GM13976 (cell line): Measurements from ENCODE around the gene CTU1.

Experiments
- DNase-seq: peaks from one replicate; pipeline ENCODE4 v3.0.0; 2012; ENCODE audit warnings: low spot score
- in situ Hi-C: fragments of 300-500 bp; cut with MboI; formaldehyde crosslinking; loops from one replicate; pipeline ENCODE4 v1.12.0; 2022; ENCODE audit warnings: low sequenced_read_pairs, mixed read lengths, inconsistent platforms; ENCODE audit not compliant: unreplicated experiment
- TF ChIP-seq, protein P1 (sequence below): IDR thresholded peaks from 2 replicates; pipeline ENCODE4 v1.5.1; 2012; ENCODE audit warnings: borderline replicate concordance, mild to moderate bottlenecking; ENCODE audit not compliant: insufficient read depth; ENCODE audit errors: extremely low read depth, missing control alignments, control extremely low read depth

CTU1 gene

DNA sequence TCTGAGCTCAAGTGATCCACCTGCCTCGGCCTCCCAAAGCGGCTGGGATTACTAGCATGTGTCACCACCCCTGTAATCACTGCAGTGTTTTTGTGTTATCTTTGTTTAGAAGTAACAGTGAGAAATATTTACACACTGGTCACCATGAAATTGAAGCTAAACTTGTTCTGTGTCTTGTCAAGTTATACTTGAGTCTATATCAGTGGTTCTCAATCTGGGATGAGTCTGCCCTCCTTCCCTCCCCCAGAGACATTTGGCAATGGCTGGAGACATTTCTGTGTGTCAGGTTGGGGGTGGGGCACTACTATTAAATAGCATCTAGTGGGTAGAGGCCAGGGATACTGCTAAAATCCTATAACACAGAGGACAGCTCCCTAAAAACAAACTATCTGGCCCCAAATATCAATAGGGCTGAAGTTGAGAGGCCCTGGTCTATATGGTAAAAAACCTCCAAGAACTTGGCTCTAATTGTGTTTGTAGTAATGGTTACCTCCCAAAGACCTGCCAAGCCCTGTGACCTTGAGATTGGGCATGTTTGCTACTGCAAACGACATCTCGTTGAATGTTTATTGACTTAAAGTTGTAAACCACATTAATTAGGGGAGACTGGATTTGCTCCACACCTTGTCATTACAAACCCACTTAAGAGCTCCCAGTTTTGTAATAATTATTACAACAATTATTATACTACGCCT, 6.9 kb downstream of the CTU1 start:
- no peak for DNase-seq
- TF ChIP-seq, protein P1, sequence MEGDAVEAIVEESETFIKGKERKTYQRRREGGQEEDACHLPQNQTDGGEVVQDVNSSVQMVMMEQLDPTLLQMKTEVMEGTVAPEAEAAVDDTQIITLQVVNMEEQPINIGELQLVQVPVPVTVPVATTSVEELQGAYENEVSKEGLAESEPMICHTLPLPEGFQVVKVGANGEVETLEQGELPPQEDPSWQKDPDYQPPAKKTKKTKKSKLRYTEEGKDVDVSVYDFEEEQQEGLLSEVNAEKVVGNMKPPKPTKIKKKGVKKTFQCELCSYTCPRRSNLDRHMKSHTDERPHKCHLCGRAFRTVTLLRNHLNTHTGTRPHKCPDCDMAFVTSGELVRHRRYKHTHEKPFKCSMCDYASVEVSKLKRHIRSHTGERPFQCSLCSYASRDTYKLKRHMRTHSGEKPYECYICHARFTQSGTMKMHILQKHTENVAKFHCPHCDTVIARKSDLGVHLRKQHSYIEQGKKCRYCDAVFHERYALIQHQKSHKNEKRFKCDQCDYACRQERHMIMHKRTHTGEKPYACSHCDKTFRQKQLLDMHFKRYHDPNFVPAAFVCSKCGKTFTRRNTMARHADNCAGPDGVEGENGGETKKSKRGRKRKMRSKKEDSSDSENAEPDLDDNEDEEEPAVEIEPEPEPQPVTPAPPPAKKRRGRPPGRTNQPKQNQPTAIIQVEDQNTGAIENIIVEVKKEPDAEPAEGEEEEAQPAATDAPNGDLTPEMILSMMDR, result no peak
- in situ Hi-C loops, result no loop called here

DNA sequence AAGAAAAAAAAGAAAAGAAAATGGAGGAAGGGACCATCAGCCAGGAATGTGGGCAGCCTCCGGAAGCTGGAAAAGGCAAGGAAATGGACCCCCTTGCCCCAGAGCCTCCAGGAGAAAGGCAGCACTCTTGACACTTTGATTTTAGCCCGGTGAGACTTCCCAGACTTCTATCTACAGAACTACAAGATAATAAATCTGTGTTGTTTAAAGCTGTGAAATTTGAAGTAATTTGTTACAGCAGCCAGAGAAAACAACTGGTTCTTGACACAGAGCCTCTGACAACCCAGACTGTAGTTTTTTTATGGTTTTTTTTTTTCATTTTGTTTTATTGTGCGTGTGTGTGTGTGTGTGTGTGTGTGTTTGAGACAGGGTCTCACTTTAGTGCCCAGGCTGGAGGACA, 7.6 kb downstream of the CTU1 start:
- TF ChIP-seq, protein P1, result no peak
- no peak for DNase-seq
- in situ Hi-C loops, result no loop called here

DNA sequence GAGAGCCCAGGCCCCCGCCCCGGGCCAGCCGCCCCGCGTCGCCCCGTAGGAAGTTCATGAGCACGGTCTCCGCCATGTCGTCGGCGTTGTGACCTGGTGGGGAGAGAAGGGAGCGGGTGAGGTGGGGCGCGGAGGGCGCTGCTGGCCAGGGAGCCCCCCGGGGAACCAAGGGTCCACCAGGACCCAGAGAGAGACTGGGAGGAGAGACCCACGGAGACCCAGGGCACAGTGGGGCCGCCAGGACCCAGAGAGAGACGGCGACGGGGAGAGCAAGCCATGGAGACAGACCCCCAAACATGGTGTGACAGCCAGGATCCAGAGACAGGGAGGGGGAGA, 9.2 kb downstream of the CTU1 start:
- no peak for DNase-seq
- in situ Hi-C loops, result no loop called here
- TF ChIP-seq, protein P1, result no peak

DNA sequence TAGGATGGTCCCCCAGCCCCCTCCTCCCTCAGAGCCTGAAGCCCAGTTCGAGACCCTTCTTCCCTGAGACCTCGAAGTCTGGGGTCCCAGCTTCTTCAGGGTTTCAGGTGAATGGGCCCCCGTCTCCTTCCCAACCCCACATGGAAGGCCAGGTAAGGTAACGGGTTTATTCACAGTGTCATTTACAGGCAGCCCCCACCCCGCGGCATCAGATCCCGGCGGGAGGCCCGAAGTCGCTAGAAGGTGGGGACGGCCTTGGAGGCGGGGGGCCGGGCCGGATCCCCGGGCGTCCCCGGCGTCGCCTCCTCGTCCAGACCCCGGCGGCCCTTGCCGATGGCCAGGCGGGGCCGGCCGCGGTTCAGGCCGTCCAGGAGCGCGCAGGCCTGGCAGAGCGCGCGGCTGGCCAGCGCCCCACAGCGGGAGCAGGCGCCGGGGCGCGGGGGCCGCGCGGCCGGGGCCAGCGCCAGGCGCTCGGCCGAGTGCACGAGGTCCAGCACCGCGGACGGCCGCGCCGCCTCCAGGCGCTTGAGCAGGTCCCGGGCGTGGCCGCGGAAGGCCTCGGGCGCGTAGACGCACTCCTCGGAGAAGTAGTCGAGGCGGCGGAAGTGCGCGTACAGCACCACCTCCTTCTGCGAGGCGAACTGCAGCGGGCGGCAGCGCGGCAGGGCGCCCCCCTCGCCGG, 9.7 kb downstream of the CTU1 start:
- TF ChIP-seq, protein P1, result no peak
- DNase-seq, result no peak
- in situ Hi-C loops, result no loop called here

DNA sequence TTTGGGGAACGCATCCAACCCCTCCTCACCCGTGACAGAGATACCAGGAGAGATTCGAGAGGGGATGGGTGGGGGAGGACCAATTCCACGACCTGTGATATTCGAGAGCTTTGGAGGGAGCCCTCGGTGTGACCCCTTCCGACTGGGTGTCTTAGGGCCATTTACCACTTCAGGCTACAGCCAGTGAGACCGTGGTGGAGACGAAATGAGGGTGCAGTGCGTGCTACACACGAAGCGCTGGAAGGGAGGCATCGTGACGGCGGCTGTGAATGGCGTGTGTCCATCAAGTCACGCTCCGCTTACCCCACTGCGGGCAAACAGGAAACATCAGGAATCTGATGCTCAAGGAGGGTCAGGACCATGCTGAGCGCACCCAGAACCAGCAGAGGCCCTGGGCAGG, 10.4 kb downstream of the CTU1 start:
- TF ChIP-seq, protein P1, result no peak
- in situ Hi-C loops, result no loop called here
- no peak for DNase-seq

DNA sequence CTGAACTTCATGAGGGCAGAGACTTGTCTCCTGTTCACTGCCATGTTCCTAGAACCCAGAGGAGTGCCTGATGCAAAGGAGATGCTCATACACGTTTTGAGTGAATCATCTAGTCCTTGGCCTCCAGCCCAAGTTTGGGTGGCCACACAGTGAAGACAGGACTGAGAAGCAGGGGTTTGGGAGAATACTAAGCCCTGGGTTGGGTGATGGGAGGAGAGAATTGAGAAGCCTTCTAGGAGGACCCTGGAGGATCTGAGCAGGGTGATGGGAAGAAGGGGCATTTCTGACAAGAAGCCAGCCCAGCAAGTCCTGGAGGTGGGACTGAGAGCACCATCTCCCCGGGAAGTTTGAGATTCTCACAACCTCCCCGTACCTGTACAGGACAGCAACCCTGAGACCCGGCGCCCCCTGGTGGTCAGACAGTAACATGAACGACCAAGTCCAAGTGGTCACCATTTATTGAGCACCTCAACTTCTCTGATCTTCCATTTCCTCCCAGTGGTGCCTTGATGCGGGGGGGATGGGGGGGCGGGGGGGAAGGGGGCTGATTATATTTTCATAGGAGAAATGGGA, 11.0 kb downstream of the CTU1 start:
- peak; percentile 85 for DNase-seq
- TF ChIP-seq, protein P1, result peak; percentile 70
- in situ Hi-C loops, result no loop called here
